Panc1 (cell line): ENCODE results near the gene NCOA3. TPM values are rescaled to one million over a fixed set of nuclear protein-coding genes. Genes with fewer than 3 reads are reported as not detected.

Source experiments
- ATAC-seq: fragments of 200-7000 bp; cut with Tn5 transposase; 2 replicates; pipeline ENCODE4 v1.9.1; 2020; ENCODE audit warnings: mild to moderate bottlenecking, moderate library complexity
- BruUV-seq: library from RNA; stranded (reverse); fragments of 400-500 nt; replicated peaks from 2 replicates; lab custom pipeline; 2021; lab: Mats Ljungman, UMichigan
- CTCF ChIA-PET: fragments of 300-600 bp; sonication (Branson Sonifier 250); formaldehyde crosslinking; loops from one replicate; lab custom pipeline; 2022; ENCODE audit warnings: antibody characterized with exemption; lab: Charles Lee
- POLR2A ChIA-PET: fragments of 300-600 bp; sonication (Branson Sonifier 250); formaldehyde crosslinking; loops from one replicate; lab custom pipeline; 2022; ENCODE audit warnings: antibody characterized with exemption; lab: Charles Lee
- DNase-seq: peaks from one replicate; pipeline ENCODE4 v3.0.0-alpha.2; 2010; ENCODE audit warnings: low read depth, low spot score
- H3K27ac ChIP-seq: 2 replicates; pipeline ENCODE4 v1.5.1; 2011; ENCODE audit warnings: mild to moderate bottlenecking, low read length, inconsistent platforms
- H3K27me3 ChIP-seq: fragments of 200-500 bp; sonication (Bioruptor generic); 2 replicates; pipeline ENCODE4 v1.6.0; 2014; ENCODE audit warnings: low read length, inconsistent platforms; ENCODE audit not compliant: control insufficient read depth, insufficient read depth
- H3K36me3 ChIP-seq: fragments of 200-500 bp; sonication (Bioruptor generic); 2 replicates; pipeline ENCODE4 v1.5.1; 2014; ENCODE audit warnings: inconsistent platforms, mild to moderate bottlenecking, low read length, moderate library complexity; ENCODE audit not compliant: control insufficient read depth, insufficient read depth
- H3K4me1 ChIP-seq: 2 replicates; pipeline ENCODE4 v1.5.1; 2011; ENCODE audit warnings: inconsistent platforms, mild to moderate bottlenecking, low read length, moderate library complexity; ENCODE audit not compliant: control insufficient read depth, insufficient read depth
- H3K4me3 ChIP-seq, 2 experiments: 2 replicates each; pipeline ENCODE4 v1.5.1; 2011 to 2012; ENCODE audit warnings: low read depth in 2 of 2, low read length in 2 of 2, mild to moderate bottlenecking in 2 of 2, inconsistent platforms in 1 of 2, moderate library complexity in 1 of 2
- H3K9me3 ChIP-seq: fragments of 200-500 bp; sonication (Bioruptor generic); 2 replicates; pipeline ENCODE4 v1.5.1; 2014; ENCODE audit warnings: low read depth, mild to moderate bottlenecking, inconsistent platforms, low read length, moderate library complexity; ENCODE audit not compliant: control insufficient read depth, insufficient read depth
- CTCF ChIP-seq: fragments of 450-650 bp; IDR thresholded peaks from 2 replicates; pipeline ENCODE4 v1.5.1; 2017; ENCODE audit warnings: mild to moderate bottlenecking
- POLR2AphosphoS5 ChIP-seq: IDR thresholded peaks from 2 replicates; pipeline ENCODE4 v1.6.1; 2012; ENCODE audit warnings: mild to moderate bottlenecking, low read depth, low read length, moderate library complexity
- REST ChIP-seq, 2 experiments: IDR thresholded peaks; 2 replicates each; pipeline ENCODE4 v1.6.1; 2011 to 2012; ENCODE audit warnings: low read depth in 2 of 2, control low read depth in 1 of 2, low read length in 1 of 2, mild to moderate bottlenecking in 1 of 2, moderate library complexity in 1 of 2; ENCODE audit not compliant: insufficient read depth in 1 of 2
- SIN3A ChIP-seq: IDR thresholded peaks from 2 replicates; pipeline ENCODE4 v1.6.1; 2012; ENCODE audit warnings: low read depth, mild to moderate bottlenecking, low read length, moderate library complexity, borderline replicate concordance; ENCODE audit not compliant: insufficient read depth
- TCF7L2 ChIP-seq: IDR thresholded peaks from 2 replicates; pipeline ENCODE4 v1.6.1; 2011; ENCODE audit warnings: mild to moderate bottlenecking, low read depth, low read length, inconsistent platforms
- in situ Hi-C: cut with HindIII; loops from 2 replicates; pipeline ENCODE4 v1.10.0; 2016; ENCODE audit warnings: low sequenced_read_pairs, low pct_unique_long_range_greater_than_20kb
- intact Hi-C: fragments of 100-400 bp; cut with micrococcal nuclease; formaldehyde crosslinking; loops from one replicate; pipeline ENCODE4 v1.10.0; 2022; ENCODE audit not compliant: unreplicated experiment
- total RNA-seq: library from RNA; stranded (reverse); gene quantifications from one replicate; pipeline ENCODE4 v1.2.1, GENCODE V29; 2021; ENCODE audit not compliant: unreplicated experiment

Gene NCOA3
- total RNA-seq, 1 experiment from 2014 or later: 47.7 TPM

GRCh38 chr20:47533518-47534062 lies 31.9 kb downstream of the NCOA3 start:
- Histone ChIP-seq H3K9me3 (no peaks in the 10 kb centered on the region), H3K36me3 (no peaks in the 10 kb centered on the region), H3K4me3 (no peak overlapping the region), H3K27me3 (no peaks in the 10 kb centered on the region), H3K27ac (no peak overlapping the region), H3K4me1 (peaks cover 6% of the 10 kb centered on the region)
- ChIA-PET POLR2A (no interaction called here), CTCF (no interaction called here)
- intact Hi-C loops (no loop called here), in situ Hi-C loops (no loop called here)
- ATAC-seq (no peak), DNase-seq (no peak)
- BruUV-seq: no TSS peak
- no peak for TF ChIP-seq POLR2AphosphoS5
- TF ChIP-seq SIN3A: no peak
- TF ChIP-seq REST (IDR thresholded peaks at IDR 0.05; ENCODE audit: insufficient read depth in 1 of 2, low read depth in 2 of 2, low read length in 1 of 2): no peak
- no peak for TF ChIP-seq CTCF
- no peak for TF ChIP-seq TCF7L2

- Histone ChIP-seq H3K4me1 (peaks cover 6% of the 10 kb centered on the region), H3K27ac (no peak overlapping the region), H3K36me3 (no peaks in the 10 kb centered on the region), H3K27me3 (no peaks in the 10 kb centered on the region), H3K4me3 (no peak overlapping the region), H3K9me3 (no peaks in the 10 kb centered on the region)
- in situ Hi-C loops (no loop called here), intact Hi-C loops (no loop called here)
- ChIA-PET POLR2A (no interaction called here), CTCF (no interaction called here)
- TF ChIP-seq CTCF (no peak), REST (IDR thresholded peaks at IDR 0.05; ENCODE audit: insufficient read depth in 1 of 2, low read depth in 2 of 2, low read length in 1 of 2) (no peak), POLR2AphosphoS5 (no peak)
- ATAC-seq (no peak), DNase-seq (no peak)
- BruUV-seq: no TSS peak
Measured at GRCh38 chr20:47534405-47534804, 32.7 kb downstream of the NCOA3 start.
